Upper lobe of left lung (tissue), 4 donors: Measurements from ENCODE around the gene ADIRF.

ENCODE experiments used
- CTCF ChIP-seq, 6 experiments: fragments of 450-650 bp in 4 of 6; fragments of 200-600 bp in 2 of 6; sonication (generic) in 2 of 6; IDR thresholded peaks; one replicate each; pipeline ENCODE4 v1.5.1; 2016 to 2019; ENCODE audit warnings: antibody characterized with exemption in 6 of 6
- EP300 ChIP-seq, 4 donors: sonication (generic); formaldehyde crosslinking; IDR thresholded peaks; one replicate each; pipeline ENCODE4 v1.5.1; 2017; ENCODE audit warnings: antibody characterized with exemption in 4 of 4, control low read depth in 2 of 4
- POLR2A ChIP-seq, 4 donors: fragments of 450-650 bp; IDR thresholded peaks; one replicate each; pipeline ENCODE4 v1.5.1; 2016 to 2017; ENCODE audit warnings: antibody characterized with exemption in 4 of 4, mild to moderate bottlenecking in 2 of 4
- POLR2AphosphoS5 ChIP-seq, 2 donors: sonication (generic); formaldehyde crosslinking; IDR thresholded peaks; one replicate each; pipeline ENCODE4 v1.5.1; 2017; ENCODE audit warnings: antibody characterized with exemption in 2 of 2

DNA sequence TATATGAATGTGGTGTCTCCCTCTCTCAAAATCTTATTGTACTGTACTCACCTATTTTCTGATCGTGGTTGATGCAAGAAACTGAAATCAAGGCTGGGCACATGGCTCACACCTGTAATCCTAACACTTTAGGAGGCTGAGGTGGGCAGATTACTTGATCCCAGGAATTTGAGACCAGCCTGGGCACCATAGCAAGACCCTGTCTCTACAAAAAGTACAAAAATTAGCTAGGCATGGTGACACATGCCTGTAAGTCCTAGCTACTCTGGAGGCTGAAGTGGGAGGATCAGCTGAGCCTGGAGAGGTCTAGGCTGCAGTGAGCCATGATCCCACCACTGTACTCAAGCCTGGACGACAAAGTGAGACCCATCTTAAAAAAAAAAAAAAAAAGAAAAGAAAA lies 26.9 kb upstream of the ADIRF start:
- TF ChIP-seq POLR2A (IDR thresholded peaks at IDR 0.05) (no peak), CTCF (IDR thresholded peaks at IDR 0.05) (no peak), POLR2AphosphoS5 (IDR thresholded peaks at IDR 0.05) (no peak), EP300 (IDR thresholded peaks at IDR 0.05) (no peak)
